ENCODE results near the gene C2CD2.

The C2CD2 gene

GRCh38 chr21:41914358-41914757 is 39.5 kb downstream of the C2CD2 start:
- Histone ChIP-seq H2AFZ (ENCODE audit: low read depth, low read length) (no peak overlapping the region), H3K4me3 (ENCODE audit: low read length) (no peak overlapping the region), H3K27ac (ENCODE audit: low read length) (no peak overlapping the region), H3K4me1 (ENCODE audit: low read length) (peaks cover 6% of the 10 kb centered on the region), H3K79me2 (ENCODE audit: low read length) (no peaks in the 10 kb centered on the region), H3K36me3 (replicated peaks; ENCODE audit: low read depth, low read length) (no peaks in the 10 kb centered on the region), H3K4me2 (ENCODE audit: low read length) (no peak overlapping the region), H3K27me3 (ENCODE audit: low read depth, low read length) (no peaks in the 10 kb centered on the region), H3K9ac (ENCODE audit: low read length) (no peak overlapping the region), H4K20me1 (ENCODE audit: insufficient read depth, low read length) (no peaks in the 10 kb centered on the region), H3K9me3 (ENCODE audit: insufficient read depth, low read length) (no peaks in the 10 kb centered on the region)
- TF ChIP-seq CTCF (IDR thresholded peaks at IDR 0.05; ENCODE audit: low read depth, low read length) = no peak
- no peak for TF ChIP-seq EZH2phosphoT487 (IDR thresholded peaks at IDR 0.05; ENCODE audit: low read depth)

GRCh38 chr21:41913230-41913629 is 40.6 kb downstream of the C2CD2 start:
- H3K9me3 ChIP-seq (ENCODE audit: insufficient read depth, low read length) = no peaks in the 10 kb centered on the region
- H3K4me1 ChIP-seq (ENCODE audit: low read length) = peaks cover 6% of the 10 kb centered on the region
- no peak overlapping the region for H3K9ac ChIP-seq (ENCODE audit: low read length)
- TF ChIP-seq EZH2phosphoT487 (IDR thresholded peaks at IDR 0.05; ENCODE audit: low read depth) (no peak), CTCF (IDR thresholded peaks at IDR 0.05; ENCODE audit: low read depth, low read length) (no peak)
- H3K4me3 ChIP-seq (ENCODE audit: low read length) = no peak overlapping the region
- no peaks in the 10 kb centered on the region for H3K27me3 ChIP-seq (ENCODE audit: low read depth, low read length)
- no peaks in the 10 kb centered on the region for H3K36me3 ChIP-seq (replicated peaks; ENCODE audit: low read depth, low read length)
- H3K27ac ChIP-seq (ENCODE audit: low read length) = no peak overlapping the region
- no peak overlapping the region for H2AFZ ChIP-seq (ENCODE audit: low read depth, low read length)
- no peaks in the 10 kb centered on the region for H3K79me2 ChIP-seq (ENCODE audit: low read length)
- H3K4me2 ChIP-seq (ENCODE audit: low read length) = no peak overlapping the region
- no peaks in the 10 kb centered on the region for H4K20me1 ChIP-seq (ENCODE audit: insufficient read depth, low read length)

GRCh38 chr21:41908829-41909228 is 45.0 kb downstream of the C2CD2 start:
- Histone ChIP-seq H3K27me3 (ENCODE audit: low read depth, low read length) (no peaks in the 10 kb centered on the region), H4K20me1 (ENCODE audit: insufficient read depth, low read length) (no peaks in the 10 kb centered on the region), H3K79me2 (ENCODE audit: low read length) (no peaks in the 10 kb centered on the region), H3K9me3 (ENCODE audit: insufficient read depth, low read length) (no peaks in the 10 kb centered on the region), H3K36me3 (replicated peaks; ENCODE audit: low read depth, low read length) (no peaks in the 10 kb centered on the region), H3K4me1 (ENCODE audit: low read length) (no peaks in the 10 kb centered on the region), H3K27ac (ENCODE audit: low read length) (no peak overlapping the region), H3K9ac (ENCODE audit: low read length) (no peak overlapping the region), H3K4me3 (ENCODE audit: low read length) (no peak overlapping the region), H3K4me2 (ENCODE audit: low read length) (no peak overlapping the region), H2AFZ (ENCODE audit: low read depth, low read length) (no peak overlapping the region)
- no peak for TF ChIP-seq EZH2phosphoT487 (IDR thresholded peaks at IDR 0.05; ENCODE audit: low read depth)
- TF ChIP-seq CTCF (IDR thresholded peaks at IDR 0.05; ENCODE audit: low read depth, low read length) = no peak

GRCh38 chr21:41907496-41908258 is 46.1 kb downstream of the C2CD2 start:
- Histone ChIP-seq H3K27ac (ENCODE audit: low read length) (no peak overlapping the region), H3K27me3 (ENCODE audit: low read depth, low read length) (no peaks in the 10 kb centered on the region), H2AFZ (ENCODE audit: low read depth, low read length) (no peak overlapping the region), H3K4me2 (ENCODE audit: low read length) (no peak overlapping the region), H3K9ac (ENCODE audit: low read length) (no peak overlapping the region), H3K9me3 (ENCODE audit: insufficient read depth, low read length) (no peaks in the 10 kb centered on the region), H3K79me2 (ENCODE audit: low read length) (no peaks in the 10 kb centered on the region), H3K4me1 (ENCODE audit: low read length) (no peaks in the 10 kb centered on the region), H3K4me3 (ENCODE audit: low read length) (no peak overlapping the region), H3K36me3 (replicated peaks; ENCODE audit: low read depth, low read length) (no peaks in the 10 kb centered on the region), H4K20me1 (ENCODE audit: insufficient read depth, low read length) (no peaks in the 10 kb centered on the region)
- TF ChIP-seq CTCF (IDR thresholded peaks at IDR 0.05; ENCODE audit: low read depth, low read length) (no peak), EZH2phosphoT487 (IDR thresholded peaks at IDR 0.05; ENCODE audit: low read depth) (no peak)
